Transverse colon (tissue), 4 donors: ENCODE measurements around the gene TMTC1. TPM values are rescaled to one million over a fixed set of nuclear protein-coding genes. Genes with fewer than 3 reads are reported as not detected.

Experiments used
- DNase-seq: peaks from one replicate; pipeline ENCODE4 v3.0.0-alpha.2; 2019
- H3K27ac ChIP-seq, 4 donors: fragments of 200-600 bp; sonication (generic); 2 replicates each; pipeline ENCODE4 v1.5.1; 2016 to 2018; ENCODE audit warnings: inconsistent platforms in 4 of 4
- H3K27me3 ChIP-seq: fragments of 200-600 bp; sonication (generic); 2 replicates; pipeline ENCODE4 v1.5.1; 2017; ENCODE audit warnings: inconsistent platforms
- H3K36me3 ChIP-seq, 4 donors: fragments of 200-600 bp; sonication (generic); 2 replicates each; pipeline ENCODE4 v1.5.1; 2017 to 2019; ENCODE audit warnings: inconsistent platforms in 4 of 4
- H3K4me1 ChIP-seq, 4 donors: fragments of 200-600 bp; sonication (generic); 2 replicates each; pipeline ENCODE4 v1.5.1; 2017 to 2020; ENCODE audit warnings: inconsistent platforms in 4 of 4
- H3K4me3 ChIP-seq, 4 donors: fragments of 200-600 bp; sonication (generic); 1 replicate in 1 of 4; 2 replicates in 3 of 4; pipeline versions ENCODE4 v1.5.1 to v1.6.1; 2017 to 2019; ENCODE audit warnings: inconsistent platforms in 4 of 4
- H3K9me3 ChIP-seq, 2 donors: fragments of 200-600 bp; sonication (generic); 2 replicates each; pipeline ENCODE4 v1.5.1; 2017 to 2019; ENCODE audit warnings: inconsistent platforms in 2 of 2
- CTCF ChIP-seq, 5 experiments: fragments of 200-600 bp in 3 of 5; fragments of 450-650 bp in 2 of 5; sonication (generic) in 3 of 5; IDR thresholded peaks; 1 replicate in 2 of 5; 2 replicates in 3 of 5; pipeline ENCODE4 v1.5.1; 2016 to 2017; ENCODE audit warnings: antibody characterized with exemption in 5 of 5, inconsistent platforms in 3 of 5, mild to moderate bottlenecking in 2 of 5, moderate library complexity in 1 of 5
- EP300 ChIP-seq: sonication (generic); formaldehyde crosslinking; IDR thresholded peaks from one replicate; pipeline ENCODE4 v1.6.1; 2017; ENCODE audit warnings: antibody characterized with exemption, low read depth
- POLR2A ChIP-seq: fragments of 450-650 bp; IDR thresholded peaks from one replicate; pipeline ENCODE4 v1.6.1; 2016; ENCODE audit warnings: antibody characterized with exemption, mild to moderate bottlenecking, moderate library complexity
- POLR2AphosphoS5 ChIP-seq, 3 donors: sonication (generic); formaldehyde crosslinking; IDR thresholded peaks; one replicate each; pipeline ENCODE4 v1.6.1; 2016; ENCODE audit warnings: antibody characterized with exemption in 3 of 3
- WGBS, 2 donors: methylation state at CpG; one replicate each; pipeline ENCODE4 v1.1.5; 2018; ENCODE audit warnings: low coverage in 1 of 2; 5-methylcytosine and 5-hydroxymethylcytosine counted together
- in situ Hi-C, 4 donors: fragments of 200-750 bp; cut with MboI; loops; one replicate each; pipeline versions ENCODE4 v1.15.0 to v1.15.1; 2017; ENCODE audit warnings: low sequenced_read_pairs in 3 of 4, low pct_ligation_motif_present in 1 of 4, low pct_unique_long_range_greater_than_20kb in 1 of 4
- intact Hi-C: fragments of 100-400 bp; cut with DNase I; formaldehyde crosslinking; loops from one replicate; pipeline ENCODE4 v1.15.1; 2023; ENCODE audit warnings: low total_unique reads
- total RNA-seq, 4 donors: library from RNA; depleted of rRNA; stranded (reverse); fragments of >200 nt; gene quantifications; one replicate each; pipeline ENCODE4 v1.1.0, GENCODE V29; 2016

The TMTC1 gene
- total RNA-seq, 4 donors from 2014 or later: 10.2 to 26.9 (median 16.9) TPM

- no peak overlapping the region for H3K4me3 ChIP-seq
- TF ChIP-seq CTCF (IDR thresholded peaks at IDR 0.05) (no peak), EP300 (no peak), POLR2A (no peak), POLR2AphosphoS5 (IDR thresholded peaks at IDR 0.05) (no peak)
- H3K27me3 ChIP-seq: no peaks in the 10 kb centered on the region
- in situ Hi-C loops (no loop called here), intact Hi-C loops (no loop called here)
- no peak for DNase-seq
- H3K9me3 ChIP-seq: no peaks in the 10 kb centered on the region
- H3K4me1 ChIP-seq: no peaks in the 10 kb centered on the region
- H3K36me3 ChIP-seq: no peaks in the 10 kb centered on the region
- no peak overlapping the region for H3K27ac ChIP-seq
Observed at GRCh38 chr12:29503283-29503682, 280.5 kb downstream of the TMTC1 start.

GRCh38 chr12:29499235-29499634 is 284.5 kb downstream of the TMTC1 start:
- Histone ChIP-seq H3K27ac (no peak overlapping the region), H3K27me3 (no peaks in the 10 kb centered on the region), H3K4me3 (no peak overlapping the region), H3K36me3 (no peaks in the 10 kb centered on the region), H3K9me3 (no peaks in the 10 kb centered on the region), H3K4me1 (no peaks in the 10 kb centered on the region)
- 79 to 94% methylated on average over 2 to 3 of the region's 3 CpGs for WGBS, 2 donors
- intact Hi-C loops (no loop called here), in situ Hi-C loops (no loop called here)
- no peak for DNase-seq
- TF ChIP-seq POLR2AphosphoS5 (IDR thresholded peaks at IDR 0.05) (no peak), EP300 (no peak), POLR2A (no peak), CTCF (IDR thresholded peaks at IDR 0.05) (no peak)

GRCh38 chr12:29497588-29497987 is 286.2 kb downstream of the TMTC1 start, which contains the start of gene OVCH1:
Gene OVCH1, minus strand, starts transcription at chr12:29497686. Its CDS starts 0 bp downstream, at chr12:29497686.
- 92% methylated on average over 13 of the region's 18 CpGs; no CpG with 5 or more reads in 1 of the 2 donors for WGBS, 2 donors
- Histone ChIP-seq H3K27ac (no peak within 1 kb of the TSS), H3K27me3 (no peaks in the 10 kb centered on the region), H3K4me3 (no peak within 1 kb of the TSS), H3K4me1 (no peaks in the 10 kb centered on the region), H3K9me3 (no peaks in the 10 kb centered on the region), H3K36me3 (no peaks in the 10 kb centered on the region)
- no peak for DNase-seq
- in situ Hi-C loops: no loop called here
- intact Hi-C loops: no loop called here
- no peak for TF ChIP-seq POLR2A
- TF ChIP-seq CTCF (IDR thresholded peaks at IDR 0.05): no peak
- TF ChIP-seq EP300: no peak

GRCh38 chr12:29492891-29493290 is 290.9 kb downstream of the TMTC1 start:
- no peak for DNase-seq
- 70 to 77% methylated on average over 4 to 6 of the region's 6 CpGs for WGBS, 2 donors
- no peaks in the 10 kb centered on the region for H3K36me3 ChIP-seq
- in situ Hi-C loops (no loop called here), intact Hi-C loops (no loop called here)
- no peak overlapping the region for H3K27ac ChIP-seq
- H3K4me1 ChIP-seq: no peaks in the 10 kb centered on the region
- H3K27me3 ChIP-seq: no peaks in the 10 kb centered on the region
- H3K4me3 ChIP-seq: no peak overlapping the region
- TF ChIP-seq POLR2A (no peak), POLR2AphosphoS5 (IDR thresholded peaks at IDR 0.05) (no peak), EP300 (no peak), CTCF (IDR thresholded peaks at IDR 0.05) (no peak)
- H3K9me3 ChIP-seq: no peaks in the 10 kb centered on the region
